ENCODE results near the gene UFC1. TPM values are rescaled to one million over a fixed set of nuclear protein-coding genes. Genes with fewer than 3 reads are reported as not detected.

The UFC1 gene
- total and polyA plus RNA-seq, 2 of the 13 experiments (the other 11 are each of a cell fraction or from before 2014, with no cell fraction given): 72.8 to 85.2 TPM

- TF ChIP-seq TEF (CRISPR knock-in tag; IDR thresholded peaks at IDR 0.05): 0 out of 2 replicates have a peak, but pooled peaks have one; percentile 47
- TF ChIP-seq CSRNP1 (CRISPR knock-in tag; IDR thresholded peaks at IDR 0.05): peak; percentile 64; the same call in 1 of the 2 replicates
- peak; percentile 92 for TF ChIP-seq GABPA (IDR thresholded peaks at IDR 0.05; ENCODE audit: low read depth, low read length)
- TF ChIP-seq GABPA (CRISPR knock-in tag; IDR thresholded peaks at IDR 0.05; ENCODE audit: low read depth): peak; percentile 94
- TF ChIP-seq NFIC (IDR thresholded peaks at IDR 0.05; ENCODE audit: low read length): no peak
- TF ChIP-seq ZNF350 (CRISPR knock-in tag; IDR thresholded peaks at IDR 0.05; ENCODE audit: borderline replicate concordance, low read depth): no peak; the same call in 1 of the 2 replicates
- TF ChIP-seq ZNF670 (CRISPR knock-in tag; IDR thresholded peaks at IDR 0.05; ENCODE audit: borderline replicate concordance): no peak
- peak; percentile 43; the same call in 1 of the 2 replicates for TF ChIP-seq HIVEP1 (CRISPR knock-in tag; IDR thresholded peaks at IDR 0.05)
- peak; percentile 69; the same call in 1 of the 2 replicates for TF ChIP-seq ZFP90 (CRISPR knock-in tag; IDR thresholded peaks at IDR 0.05; ENCODE audit: borderline replicate concordance)
- TF ChIP-seq ZFP91 (CRISPR knock-in tag; IDR thresholded peaks at IDR 0.05; ENCODE audit: borderline replicate concordance): peak; percentile 78; the same call in 1 of the 2 replicates
- 0 out of 2 replicates have a peak, but pooled peaks have one; percentile 71 for TF ChIP-seq ARID2 (CRISPR knock-in tag; IDR thresholded peaks at IDR 0.05; ENCODE audit: borderline replicate concordance)
- no peak for TF ChIP-seq ZNF3 (CRISPR knock-in tag; IDR thresholded peaks at IDR 0.05)
- TF ChIP-seq, protein P1, sequence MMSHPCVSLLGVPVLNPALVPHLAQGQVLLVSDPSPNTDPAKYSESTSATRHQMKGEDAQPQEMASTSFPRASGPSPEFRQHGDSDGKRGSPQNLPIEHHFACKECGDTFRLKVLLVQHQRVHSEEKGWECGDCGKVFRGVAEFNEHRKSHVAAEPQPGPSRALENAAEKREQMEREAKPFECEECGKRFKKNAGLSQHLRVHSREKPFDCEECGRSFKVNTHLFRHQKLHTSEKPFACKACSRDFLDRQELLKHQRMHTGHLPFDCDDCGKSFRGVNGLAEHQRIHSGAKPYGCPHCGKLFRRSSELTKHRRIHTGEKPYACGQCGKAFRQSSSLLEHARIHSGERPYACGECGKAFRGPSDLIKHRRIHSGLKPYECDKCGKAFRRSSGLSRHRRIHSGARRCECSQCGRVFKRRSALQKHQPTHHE (CRISPR knock-in tag; IDR thresholded peaks at IDR 0.05; ENCODE audit: borderline replicate concordance): peak; percentile 71; the same call in 1 of the 2 replicates
- peak; percentile 95 for TF ChIP-seq RBFOX2 (IDR thresholded peaks at IDR 0.05; ENCODE audit: low read depth, low read length)
- TF ChIP-seq ZNF24 (IDR thresholded peaks at IDR 0.05): no peak
- TF ChIP-seq ZNF484 (CRISPR knock-in tag; IDR thresholded peaks at IDR 0.05; ENCODE audit: borderline replicate concordance, low read depth): no peak
- no peak for TF ChIP-seq SOX13 (IDR thresholded peaks at IDR 0.05)
- TF ChIP-seq SOX13 (CRISPR knock-in tag; conservative IDR thresholded peaks at IDR 0.05 in 1 of 2, IDR thresholded peaks at IDR 0.05 in 1 of 2): 0 out of 4 replicates have a peak, but pooled peaks of 1 of the 2 experiments have one; percentile 9
- TF ChIP-seq, protein P2, sequence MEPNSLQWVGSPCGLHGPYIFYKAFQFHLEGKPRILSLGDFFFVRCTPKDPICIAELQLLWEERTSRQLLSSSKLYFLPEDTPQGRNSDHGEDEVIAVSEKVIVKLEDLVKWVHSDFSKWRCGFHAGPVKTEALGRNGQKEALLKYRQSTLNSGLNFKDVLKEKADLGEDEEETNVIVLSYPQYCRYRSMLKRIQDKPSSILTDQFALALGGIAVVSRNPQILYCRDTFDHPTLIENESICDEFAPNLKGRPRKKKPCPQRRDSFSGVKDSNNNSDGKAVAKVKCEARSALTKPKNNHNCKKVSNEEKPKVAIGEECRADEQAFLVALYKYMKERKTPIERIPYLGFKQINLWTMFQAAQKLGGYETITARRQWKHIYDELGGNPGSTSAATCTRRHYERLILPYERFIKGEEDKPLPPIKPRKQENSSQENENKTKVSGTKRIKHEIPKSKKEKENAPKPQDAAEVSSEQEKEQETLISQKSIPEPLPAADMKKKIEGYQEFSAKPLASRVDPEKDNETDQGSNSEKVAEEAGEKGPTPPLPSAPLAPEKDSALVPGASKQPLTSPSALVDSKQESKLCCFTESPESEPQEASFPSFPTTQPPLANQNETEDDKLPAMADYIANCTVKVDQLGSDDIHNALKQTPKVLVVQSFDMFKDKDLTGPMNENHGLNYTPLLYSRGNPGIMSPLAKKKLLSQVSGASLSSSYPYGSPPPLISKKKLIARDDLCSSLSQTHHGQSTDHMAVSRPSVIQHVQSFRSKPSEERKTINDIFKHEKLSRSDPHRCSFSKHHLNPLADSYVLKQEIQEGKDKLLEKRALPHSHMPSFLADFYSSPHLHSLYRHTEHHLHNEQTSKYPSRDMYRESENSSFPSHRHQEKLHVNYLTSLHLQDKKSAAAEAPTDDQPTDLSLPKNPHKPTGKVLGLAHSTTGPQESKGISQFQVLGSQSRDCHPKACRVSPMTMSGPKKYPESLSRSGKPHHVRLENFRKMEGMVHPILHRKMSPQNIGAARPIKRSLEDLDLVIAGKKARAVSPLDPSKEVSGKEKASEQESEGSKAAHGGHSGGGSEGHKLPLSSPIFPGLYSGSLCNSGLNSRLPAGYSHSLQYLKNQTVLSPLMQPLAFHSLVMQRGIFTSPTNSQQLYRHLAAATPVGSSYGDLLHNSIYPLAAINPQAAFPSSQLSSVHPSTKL (CRISPR knock-in tag; IDR thresholded peaks at IDR 0.05): peak; percentile 31
Observed at GRCh38 chr1:161117759-161118581, 35.8 kb upstream of the UFC1 start, which contains the start of the genes NIT1 and PFDN2 (continued).

Data from HepG2 (cell line).